NCI-H1417 (cell line): ENCODE data around the gene SNED1.

Experiments used
- DNase-seq, 3 experiments: peaks; one replicate each; lab custom pipeline; 2025; lab: John Stamatoyannopoulos, UW

The SNED1 gene

DNA sequence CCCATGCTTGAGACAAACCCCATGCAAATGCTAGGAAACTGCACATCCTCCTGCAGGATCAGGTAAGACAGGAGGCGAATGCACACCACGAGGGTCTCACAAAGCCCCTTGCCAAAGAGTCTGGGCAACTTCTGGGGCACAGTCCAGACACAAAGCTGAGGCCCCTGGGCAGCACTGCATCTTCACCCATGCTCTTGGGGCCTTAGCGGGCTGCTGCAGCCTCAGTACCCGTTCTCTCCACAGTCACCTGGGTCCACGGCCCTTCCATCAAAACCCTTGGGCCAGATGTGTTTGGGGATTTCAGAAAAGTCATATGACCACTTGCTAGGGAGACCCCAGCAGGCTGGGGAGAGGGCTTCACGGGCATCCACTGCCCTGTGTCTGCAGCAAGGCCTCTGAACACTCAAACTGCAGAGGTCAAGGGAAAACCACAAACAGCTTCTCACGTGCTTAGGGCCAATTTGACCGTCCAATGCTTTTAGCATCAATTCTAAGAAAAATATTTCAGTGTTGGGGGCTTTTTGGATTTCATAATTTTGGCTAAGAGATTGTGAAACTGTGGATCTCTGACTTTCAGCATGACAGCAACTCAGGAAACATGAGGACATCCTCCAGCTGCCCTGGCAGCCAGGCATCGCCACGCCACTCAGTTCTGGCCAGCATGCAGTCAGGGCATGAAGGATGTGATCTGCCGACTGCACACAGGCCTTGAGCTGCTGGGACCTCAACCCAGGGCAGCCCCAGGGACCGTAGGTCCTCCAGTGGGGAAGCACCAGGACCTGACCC is 130.9 kb downstream of the SNED1 start:
- DNase-seq = no peak

DNA sequence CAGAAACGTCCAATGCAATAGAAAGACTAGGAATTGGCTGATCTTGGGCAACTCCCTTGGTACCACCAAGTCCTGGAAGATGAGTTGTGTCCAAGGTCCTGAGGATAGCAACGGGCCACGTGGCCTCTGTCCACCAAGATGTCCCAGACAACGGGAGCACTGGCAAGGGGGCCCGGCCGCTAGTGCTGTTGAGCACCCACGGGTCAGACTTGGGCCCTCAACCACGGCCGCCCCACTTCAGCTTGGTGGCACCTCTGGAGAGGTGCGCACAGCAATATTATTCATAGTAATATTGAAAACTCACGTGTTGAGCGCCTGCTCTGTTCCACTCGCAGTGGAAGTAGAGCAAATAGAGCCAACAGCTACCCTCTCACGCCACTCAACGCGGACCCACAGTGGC is 131.9 kb downstream of the SNED1 start:
- DNase-seq = no peak

DNA sequence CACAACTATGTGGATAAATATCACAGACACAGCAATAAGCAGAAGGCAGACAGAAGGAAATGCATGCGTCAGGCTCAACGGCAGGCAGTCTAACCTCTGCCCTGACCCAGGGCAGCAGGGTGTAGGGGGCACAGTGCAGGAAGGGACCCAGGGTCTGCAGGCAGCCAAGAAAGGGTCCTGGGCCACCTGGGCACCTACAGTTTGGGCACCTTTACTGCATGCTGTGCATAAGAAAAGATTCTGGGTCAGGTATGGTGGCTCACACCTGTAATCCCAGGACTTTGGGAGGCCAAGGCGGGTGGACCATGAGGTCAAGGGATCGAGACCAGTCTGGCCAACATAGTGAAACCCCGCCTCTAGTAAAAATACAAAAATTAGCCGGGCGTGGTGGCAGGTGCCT is 133.1 kb downstream of the SNED1 start:
- no peak for DNase-seq

DNA sequence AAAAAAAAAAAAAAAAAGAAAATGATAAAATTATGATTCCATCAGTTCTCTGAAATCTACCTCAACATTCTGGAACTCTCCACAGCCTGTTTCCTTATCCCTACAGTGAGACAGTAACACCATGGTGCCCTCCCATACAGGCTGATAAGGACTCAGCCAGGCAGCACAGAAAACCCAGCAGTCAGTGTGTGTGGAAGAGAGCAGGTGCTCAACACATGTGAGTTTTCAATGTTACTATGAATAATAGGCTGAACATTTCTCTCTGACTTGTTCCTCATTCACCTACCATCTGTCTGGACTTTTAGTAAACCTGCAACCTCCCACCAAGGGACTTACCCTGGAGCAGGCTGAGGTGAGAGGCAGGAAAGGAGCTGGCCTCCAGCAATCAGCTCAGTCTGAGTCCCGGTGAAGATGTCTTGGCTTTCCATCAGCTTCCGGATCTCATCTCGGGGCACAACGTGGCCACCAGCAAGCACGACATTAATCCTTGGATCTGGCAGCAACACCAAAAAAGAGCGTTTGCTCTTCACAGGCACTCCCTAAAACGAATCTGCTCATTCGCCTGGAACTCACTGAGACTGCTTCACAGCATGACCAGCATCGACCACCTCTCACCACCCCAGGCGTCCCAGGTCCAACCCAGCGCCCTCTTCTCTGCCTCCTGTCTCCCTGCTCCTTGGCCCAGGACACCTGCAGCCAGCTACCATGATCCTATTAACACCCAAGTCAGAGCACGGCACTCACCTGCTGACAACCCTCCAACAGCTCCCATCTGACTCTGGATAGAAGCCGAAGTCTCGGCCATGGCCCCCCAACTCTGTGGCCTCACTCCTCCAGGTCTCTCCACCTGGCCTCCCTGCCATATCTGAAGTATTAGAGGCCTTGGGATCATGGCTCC is 134.4 kb downstream of the SNED1 start:
- DNase-seq = no peak

DNA sequence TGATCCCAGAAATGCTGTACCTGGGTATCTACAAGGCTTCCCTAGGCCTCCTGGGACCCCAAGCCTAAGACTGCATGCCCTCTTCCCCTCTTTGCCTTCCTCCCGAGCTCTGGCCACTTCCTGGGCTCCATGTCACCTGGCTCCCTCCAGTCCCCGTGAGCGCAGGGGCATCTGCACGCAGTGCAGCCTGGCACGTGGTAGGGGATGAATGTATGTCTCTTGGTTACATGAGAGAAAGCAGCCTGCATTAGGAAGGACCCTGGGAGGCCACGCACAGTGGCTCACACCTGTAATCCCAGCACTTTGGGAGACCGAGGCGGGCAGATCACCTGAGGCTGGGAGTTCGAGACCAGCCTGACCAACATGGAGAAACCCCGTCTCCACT is 135.0 kb downstream of the SNED1 start:
- no peak for DNase-seq

DNA sequence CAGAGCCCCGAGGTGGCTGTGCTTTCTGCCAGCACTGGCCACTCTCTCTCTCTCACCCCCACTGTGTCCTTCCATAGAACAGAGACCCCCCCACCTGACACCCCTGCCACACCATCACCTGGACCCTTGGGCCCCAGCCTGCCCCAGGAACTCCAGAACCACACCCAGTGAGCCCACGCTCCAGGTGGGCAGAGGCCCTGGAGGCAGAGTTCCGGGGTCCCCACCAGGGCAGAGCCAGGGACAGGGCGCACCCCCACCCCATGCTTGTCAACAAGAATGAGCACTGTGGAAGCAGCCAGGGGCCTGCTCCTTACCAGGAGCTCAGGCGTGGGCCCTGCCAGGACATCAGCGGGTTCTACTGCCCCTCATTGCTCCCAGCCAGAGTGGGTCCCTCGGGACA is 136.3 kb downstream of the SNED1 start:
- no peak for DNase-seq

DNA sequence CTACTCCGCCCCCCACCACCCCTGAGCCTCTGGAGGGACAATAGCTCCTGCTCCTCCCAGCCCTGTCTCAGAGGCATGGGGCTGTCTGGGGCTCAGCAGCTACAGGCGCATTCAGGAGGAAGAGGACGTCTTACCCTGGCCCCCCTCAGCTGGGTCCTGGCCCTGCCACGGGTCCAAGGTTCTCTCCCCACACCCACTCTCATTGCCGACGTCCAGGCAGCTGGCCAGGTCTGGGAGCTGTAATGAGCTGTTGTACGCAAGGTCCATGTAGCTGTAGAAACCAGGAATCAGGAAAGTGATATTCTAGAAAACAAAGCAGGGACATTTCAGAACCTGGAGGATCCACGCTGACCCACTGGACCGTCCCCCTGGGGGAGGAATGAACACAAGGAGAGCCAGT is 137.3 kb downstream of the SNED1 start:
- no peak for DNase-seq

DNA sequence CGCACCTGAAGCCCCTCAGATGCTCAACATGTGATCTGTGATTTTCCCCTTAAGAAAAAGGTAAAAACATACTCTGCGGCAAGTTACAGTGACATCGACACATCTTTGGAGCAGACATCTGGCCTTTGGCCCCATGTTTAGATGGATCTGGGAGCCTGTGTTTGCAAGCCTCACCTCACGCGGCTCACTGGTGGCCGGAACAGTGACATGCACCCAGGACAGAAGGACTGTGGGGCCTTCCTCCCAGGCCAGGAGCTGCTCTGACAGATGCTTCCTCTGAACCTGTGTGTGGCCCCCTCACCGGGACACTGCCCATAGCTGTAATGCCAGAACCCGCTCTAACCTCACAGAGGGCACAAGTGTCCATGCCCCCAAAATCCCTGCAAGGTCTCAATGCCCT is 137.8 kb downstream of the SNED1 start:
- no peak for DNase-seq

DNA sequence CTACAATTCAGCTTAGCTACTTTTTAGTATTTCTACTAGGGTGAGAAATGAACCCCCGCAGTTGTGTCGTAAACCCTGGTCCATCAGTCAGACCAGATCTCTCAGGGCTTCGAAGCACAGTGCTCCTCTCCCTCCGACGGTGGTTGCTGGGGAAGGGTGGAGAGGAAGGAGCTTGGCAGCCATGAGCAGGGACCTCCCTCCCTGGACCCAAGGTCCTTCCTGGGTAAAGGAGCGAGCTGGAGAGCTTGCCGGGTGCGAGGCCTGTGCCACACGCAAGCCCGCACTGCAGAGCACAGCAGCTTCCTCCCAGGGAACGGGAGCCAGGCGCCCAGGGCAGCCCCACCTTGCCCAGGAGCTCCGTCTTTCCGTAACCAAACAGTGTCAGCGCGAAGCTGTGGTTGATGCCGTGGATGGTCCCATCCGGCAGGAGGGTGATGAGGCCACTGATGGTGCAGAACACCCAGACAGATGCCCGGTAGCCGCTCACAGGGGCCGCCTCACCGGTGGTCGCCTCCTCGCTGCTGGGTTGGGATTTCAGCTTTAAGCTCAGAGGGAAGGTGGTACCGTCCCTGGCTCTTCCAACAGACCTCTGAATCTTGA is 138.3 kb downstream of the SNED1 start:
- no peak for DNase-seq

DNA sequence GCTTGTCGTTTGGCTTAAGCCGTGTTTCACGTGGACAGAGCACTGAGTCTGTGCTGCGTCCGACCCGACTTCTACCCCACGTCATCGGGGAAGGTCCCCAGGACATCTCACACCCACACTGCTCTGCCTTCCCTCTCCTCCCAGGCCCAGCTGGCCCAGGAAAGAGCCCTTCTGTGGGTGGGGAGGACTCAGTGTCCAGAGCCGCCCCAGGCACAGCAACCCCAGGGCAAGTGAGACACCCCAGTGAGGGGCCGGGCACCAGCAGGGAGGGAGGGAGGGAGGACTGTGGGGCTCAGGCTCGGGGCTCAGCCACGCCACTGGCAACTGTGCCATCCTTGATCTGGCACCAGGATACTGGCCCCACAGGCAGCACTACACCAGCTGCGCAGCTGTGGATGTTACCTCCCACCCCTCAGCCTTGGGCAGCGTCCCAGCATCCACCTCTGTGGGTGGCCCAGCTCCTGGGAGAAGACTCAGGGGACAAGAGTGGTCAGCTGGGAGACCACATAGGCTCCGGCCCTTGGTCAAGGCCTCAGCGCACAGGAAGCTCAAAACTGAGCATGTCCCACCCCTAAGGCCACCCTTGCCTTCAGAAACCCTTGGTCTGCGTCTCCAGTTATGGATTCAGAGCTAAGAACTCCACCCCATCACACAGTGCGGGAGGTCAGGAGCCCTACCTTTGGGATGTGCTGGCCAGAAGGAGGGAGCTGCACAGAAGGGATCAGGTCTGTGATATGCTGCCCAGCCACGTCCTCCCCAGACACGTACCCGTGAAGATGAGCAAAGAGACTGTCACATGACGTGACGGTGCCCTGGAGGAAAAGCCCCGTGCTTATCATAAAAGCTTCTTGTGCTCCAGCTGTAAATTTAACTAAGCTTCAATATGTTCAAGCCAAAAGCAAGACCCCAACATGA is 139.1 kb downstream of the SNED1 start:
- no peak for DNase-seq

DNA sequence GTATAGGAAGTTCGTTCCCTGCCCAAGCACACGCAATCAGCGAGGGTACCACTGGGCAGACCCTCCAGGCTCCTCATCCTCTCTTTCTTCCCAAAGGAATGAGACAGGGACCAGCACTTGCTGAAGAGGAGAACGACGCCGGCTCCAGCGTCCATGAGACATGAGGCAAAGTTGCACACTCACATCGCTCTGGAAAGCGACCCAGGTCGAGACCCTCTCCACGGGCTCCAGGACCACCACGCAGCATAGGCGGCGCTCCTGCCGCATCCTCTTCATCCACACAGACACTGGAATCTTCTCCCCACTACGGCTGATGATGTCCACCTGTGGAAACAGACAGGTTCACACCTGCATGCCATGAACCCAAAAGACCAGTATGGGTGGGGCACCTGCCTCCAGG is 140.1 kb downstream of the SNED1 start:
- DNase-seq = no peak

DNA sequence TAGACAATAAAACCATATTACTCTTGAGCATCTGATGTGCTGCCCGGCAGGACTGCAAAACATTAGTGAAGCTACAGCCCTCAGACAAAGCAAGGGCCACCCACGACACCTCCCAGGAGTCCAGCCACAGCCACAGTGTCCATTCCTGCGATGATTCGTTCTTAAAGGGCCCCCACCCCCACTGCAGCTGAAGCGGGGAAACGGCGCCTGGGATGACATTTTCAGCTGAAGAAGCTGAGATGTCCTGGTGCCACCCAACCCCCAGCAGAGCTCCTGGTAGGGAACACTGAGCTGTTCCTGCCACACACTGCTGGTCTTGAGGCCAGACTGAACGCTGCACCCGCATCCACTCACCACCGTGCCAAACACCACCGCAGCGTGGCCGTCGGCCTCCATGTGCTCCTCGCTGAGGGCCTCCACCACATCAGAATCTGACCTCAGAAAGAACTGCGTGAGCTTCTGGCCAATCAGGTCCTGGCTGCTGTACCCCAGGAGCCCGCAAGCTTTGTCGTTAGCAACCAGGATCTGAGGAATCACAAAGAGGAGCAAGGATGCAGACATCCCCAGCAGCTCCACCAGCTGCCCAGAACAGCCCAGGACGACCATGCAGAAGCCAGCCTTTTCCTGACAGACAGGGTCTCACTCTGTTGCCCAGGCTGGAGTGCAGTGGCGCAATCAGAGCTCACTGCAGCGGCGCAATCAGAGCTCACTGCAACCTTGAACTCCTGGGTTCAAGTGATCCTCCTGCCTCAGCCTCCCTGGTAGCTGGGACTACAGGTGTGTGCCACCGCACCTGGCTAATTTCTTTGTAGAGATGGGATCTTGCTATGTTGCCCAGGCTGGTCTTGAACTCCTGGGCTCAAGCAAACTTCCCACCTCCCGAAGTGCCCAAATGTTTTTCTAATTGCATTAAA is 141.4 kb downstream of the SNED1 start:
- no peak for DNase-seq

DNA sequence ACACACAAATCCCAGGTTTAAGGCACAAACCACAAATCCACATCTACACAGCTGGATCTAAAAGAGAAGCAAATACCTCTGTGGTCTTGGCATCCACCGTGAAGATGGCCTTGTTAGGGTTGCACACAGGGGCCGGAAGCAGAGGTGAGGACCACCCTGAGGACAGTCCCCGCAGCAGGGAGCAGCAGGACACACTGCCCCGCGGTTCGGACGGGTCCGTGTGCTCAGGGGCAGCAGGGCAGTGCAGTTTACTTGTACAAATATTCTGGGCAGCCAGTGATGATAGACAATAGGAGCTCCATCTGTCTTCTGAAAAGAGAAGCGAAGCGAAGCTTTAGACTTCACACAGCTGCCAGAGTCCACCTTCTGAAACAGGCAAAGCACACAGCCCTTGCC is 142.0 kb downstream of the SNED1 start:
- DNase-seq = no peak

DNA sequence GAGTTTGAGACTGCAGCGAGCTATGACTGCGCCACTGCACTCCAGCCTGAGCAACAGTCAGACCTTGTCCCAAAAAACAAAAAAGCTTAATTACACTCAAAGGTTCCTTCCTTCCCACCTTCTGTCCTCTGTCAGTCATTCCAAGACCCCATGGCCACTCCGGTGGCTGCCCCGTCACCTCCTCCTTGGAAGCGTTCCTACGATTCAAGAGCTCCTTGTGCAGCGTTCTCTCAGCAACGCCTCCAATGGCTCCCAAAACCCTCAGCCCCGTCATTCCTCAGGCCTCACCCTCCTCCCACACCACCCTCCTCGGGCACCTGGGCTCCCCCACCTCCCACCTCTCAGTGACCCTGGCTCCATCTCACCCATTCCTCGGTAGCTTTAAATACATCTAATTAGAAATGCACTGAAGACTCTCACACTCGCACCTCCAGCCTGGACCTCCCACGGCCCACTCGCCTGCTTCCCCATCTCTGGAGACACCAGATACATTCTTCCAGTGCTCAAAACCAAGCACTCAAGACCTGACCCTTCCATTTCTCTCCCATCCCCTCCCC is 142.9 kb downstream of the SNED1 start:
- DNase-seq = no peak

DNA sequence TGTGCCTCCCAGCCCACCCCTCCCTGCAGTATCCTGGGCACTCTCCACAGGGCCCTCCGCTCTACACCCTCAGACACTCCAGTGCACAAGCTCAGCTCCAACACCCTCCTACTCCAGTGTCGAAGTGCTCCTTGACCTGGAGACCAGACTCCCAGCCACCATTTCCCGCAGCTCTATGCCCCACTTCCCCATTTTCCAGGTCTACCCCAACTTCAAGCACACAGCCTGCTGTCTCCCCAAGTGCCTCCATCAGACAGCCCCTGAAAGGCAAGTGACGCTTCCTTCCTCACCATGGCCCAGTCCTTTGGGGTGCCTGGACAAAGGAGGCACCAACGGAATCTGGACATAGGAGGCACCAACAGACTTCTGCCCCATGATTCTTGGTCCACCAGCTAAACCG is 143.6 kb downstream of the SNED1 start:
- DNase-seq = no peak

DNA sequence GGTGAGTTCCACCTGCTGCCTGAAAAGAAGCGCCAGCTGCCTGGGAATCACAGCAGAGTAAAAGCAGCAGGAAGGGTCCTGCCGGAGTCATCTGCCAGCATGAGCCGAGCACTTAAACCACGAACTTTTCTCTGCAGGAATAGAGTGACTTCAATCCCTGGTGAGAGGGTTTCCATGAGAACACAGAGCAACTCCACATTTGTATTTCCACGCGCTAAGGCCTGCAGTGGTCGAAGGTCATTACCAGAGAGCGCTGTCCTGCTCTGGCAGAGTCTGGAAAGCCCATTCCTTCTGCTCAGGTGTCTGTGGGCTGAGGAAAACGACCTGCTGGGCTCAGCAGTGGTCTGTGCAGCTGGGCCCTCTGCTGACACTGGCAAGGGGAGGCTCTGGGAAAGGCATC is 144.2 kb downstream of the SNED1 start:
- no peak for DNase-seq
